WTC11 (cell line): ENCODE results near the gene KRT222.

Experiments used
- ELF4 ChIP-seq: sonication (generic); formaldehyde crosslinking; IDR thresholded peaks from 2 replicates; pipeline ENCODE4 v1.8.1; 2022; ENCODE audit warnings: low read depth, mild to moderate bottlenecking, moderate library complexity, missing genetic modification reagents
- ESRRA ChIP-seq: sonication (generic); formaldehyde crosslinking; IDR thresholded peaks from 2 replicates; pipeline ENCODE4 v1.8.1; 2022; ENCODE audit warnings: mild to moderate bottlenecking, missing genetic modification reagents, borderline replicate concordance
- JUN ChIP-seq: sonication (generic); formaldehyde crosslinking; IDR thresholded peaks from 2 replicates; pipeline ENCODE4 v1.8.0; 2023; ENCODE audit warnings: mild to moderate bottlenecking, missing genetic modification reagents
- NR3C1 ChIP-seq: sonication (generic); formaldehyde crosslinking; conservative IDR thresholded peaks from 2 replicates; pipeline ENCODE4 v1.8.1; 2023; ENCODE audit warnings: low read depth, mild to moderate bottlenecking, missing genetic modification reagents
- OVOL2 ChIP-seq: fragments of 250-450 bp; sonication (Bioruptor Pico); IDR thresholded peaks from 2 replicates; pipeline ENCODE4 v1.9.0; 2021; ENCODE audit warnings: mild to moderate bottlenecking, borderline replicate concordance
- ZBTB21 ChIP-seq: sonication (generic); formaldehyde crosslinking; IDR thresholded peaks from 2 replicates; pipeline ENCODE4 v1.8.1; 2023; ENCODE audit warnings: mild to moderate bottlenecking, missing genetic modification reagents, borderline replicate concordance
- ZNF138 ChIP-seq: sonication (generic); formaldehyde crosslinking; conservative IDR thresholded peaks from 2 replicates; pipeline ENCODE4 v1.8.1; 2022; ENCODE audit warnings: mild to moderate bottlenecking, moderate library complexity, missing genetic modification reagents
- ZNF671 ChIP-seq: fragments of 250-450 bp; sonication (Bioruptor Pico); IDR thresholded peaks from 2 replicates; pipeline ENCODE4 v1.8.0; 2021; ENCODE audit warnings: mild to moderate bottlenecking
- TF ChIP-seq, protein P1 (sequence below): fragments of 250-450 bp; sonication (Bioruptor Pico); IDR thresholded peaks from 2 replicates; pipeline ENCODE4 v1.9.0; 2021; ENCODE audit warnings: mild to moderate bottlenecking
- TF ChIP-seq, protein P2 (sequence below): sonication (generic); formaldehyde crosslinking; IDR thresholded peaks from 2 replicates; pipeline ENCODE4 v1.8.0; 2022; ENCODE audit warnings: mild to moderate bottlenecking, missing genetic modification reagents
- TF ChIP-seq, protein P3 (sequence below): fragments of 200-600 bp; IDR thresholded peaks from 2 replicates; pipeline ENCODE4 v1.8.0; 2022; ENCODE audit warnings: antibody characterized with exemption
- TF ChIP-seq, protein P4 (sequence below): sonication (generic); formaldehyde crosslinking; IDR thresholded peaks from 2 replicates; pipeline ENCODE4 v1.8.1; 2022; ENCODE audit warnings: low read depth, missing genetic modification reagents, borderline replicate concordance

DNA sequence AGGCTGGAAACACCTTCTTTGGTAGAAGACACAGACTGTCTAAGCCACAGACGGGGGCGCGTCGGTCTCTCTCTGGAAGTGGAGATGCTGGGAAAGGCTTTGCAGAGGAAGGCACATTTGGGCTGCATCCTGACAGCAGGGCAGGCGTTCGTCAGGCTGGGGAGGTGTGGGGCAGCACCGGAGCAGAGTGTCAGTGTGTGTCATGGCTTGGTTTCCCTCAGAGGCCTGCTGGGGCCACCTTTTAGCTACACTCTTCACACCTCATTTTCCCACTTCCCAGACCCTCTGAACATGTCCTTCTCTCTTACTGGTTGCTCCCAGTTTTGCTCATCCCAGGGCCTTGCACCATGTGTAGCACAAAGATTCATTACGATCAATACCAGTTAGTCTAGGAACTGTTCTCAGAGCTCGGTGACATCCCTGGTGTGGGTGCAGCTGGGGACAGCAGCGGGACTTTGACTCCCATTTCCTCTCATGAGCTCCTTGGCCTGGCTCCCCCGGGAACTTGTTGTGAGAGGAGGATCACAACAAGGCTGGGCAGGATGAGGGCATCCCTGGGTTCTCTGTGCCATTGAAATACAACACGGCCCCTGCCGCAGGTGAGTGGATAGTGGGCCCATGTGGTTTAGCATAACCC, 50.4 kb downstream of the KRT222 start:
- TF ChIP-seq, protein P1, sequence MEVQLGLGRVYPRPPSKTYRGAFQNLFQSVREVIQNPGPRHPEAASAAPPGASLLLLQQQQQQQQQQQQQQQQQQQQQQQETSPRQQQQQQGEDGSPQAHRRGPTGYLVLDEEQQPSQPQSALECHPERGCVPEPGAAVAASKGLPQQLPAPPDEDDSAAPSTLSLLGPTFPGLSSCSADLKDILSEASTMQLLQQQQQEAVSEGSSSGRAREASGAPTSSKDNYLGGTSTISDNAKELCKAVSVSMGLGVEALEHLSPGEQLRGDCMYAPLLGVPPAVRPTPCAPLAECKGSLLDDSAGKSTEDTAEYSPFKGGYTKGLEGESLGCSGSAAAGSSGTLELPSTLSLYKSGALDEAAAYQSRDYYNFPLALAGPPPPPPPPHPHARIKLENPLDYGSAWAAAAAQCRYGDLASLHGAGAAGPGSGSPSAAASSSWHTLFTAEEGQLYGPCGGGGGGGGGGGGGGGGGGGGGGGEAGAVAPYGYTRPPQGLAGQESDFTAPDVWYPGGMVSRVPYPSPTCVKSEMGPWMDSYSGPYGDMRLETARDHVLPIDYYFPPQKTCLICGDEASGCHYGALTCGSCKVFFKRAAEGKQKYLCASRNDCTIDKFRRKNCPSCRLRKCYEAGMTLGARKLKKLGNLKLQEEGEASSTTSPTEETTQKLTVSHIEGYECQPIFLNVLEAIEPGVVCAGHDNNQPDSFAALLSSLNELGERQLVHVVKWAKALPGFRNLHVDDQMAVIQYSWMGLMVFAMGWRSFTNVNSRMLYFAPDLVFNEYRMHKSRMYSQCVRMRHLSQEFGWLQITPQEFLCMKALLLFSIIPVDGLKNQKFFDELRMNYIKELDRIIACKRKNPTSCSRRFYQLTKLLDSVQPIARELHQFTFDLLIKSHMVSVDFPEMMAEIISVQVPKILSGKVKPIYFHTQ (CRISPR knock-in tag) = no peak
- TF ChIP-seq, protein P2, sequence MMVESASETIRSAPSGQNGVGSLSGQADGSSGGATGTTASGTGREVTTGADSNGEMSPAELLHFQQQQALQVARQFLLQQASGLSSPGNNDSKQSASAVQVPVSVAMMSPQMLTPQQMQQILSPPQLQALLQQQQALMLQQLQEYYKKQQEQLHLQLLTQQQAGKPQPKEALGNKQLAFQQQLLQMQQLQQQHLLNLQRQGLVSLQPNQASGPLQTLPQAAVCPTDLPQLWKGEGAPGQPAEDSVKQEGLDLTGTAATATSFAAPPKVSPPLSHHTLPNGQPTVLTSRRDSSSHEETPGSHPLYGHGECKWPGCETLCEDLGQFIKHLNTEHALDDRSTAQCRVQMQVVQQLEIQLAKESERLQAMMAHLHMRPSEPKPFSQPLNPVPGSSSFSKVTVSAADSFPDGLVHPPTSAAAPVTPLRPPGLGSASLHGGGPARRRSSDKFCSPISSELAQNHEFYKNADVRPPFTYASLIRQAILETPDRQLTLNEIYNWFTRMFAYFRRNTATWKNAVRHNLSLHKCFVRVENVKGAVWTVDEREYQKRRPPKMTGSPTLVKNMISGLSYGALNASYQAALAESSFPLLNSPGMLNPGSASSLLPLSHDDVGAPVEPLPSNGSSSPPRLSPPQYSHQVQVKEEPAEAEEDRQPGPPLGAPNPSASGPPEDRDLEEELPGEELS (CRISPR knock-in tag) = no peak
- TF ChIP-seq OVOL2 (CRISPR knock-in tag) = no peak
- TF ChIP-seq ZNF671 (CRISPR knock-in tag) = no peak
- no peak for TF ChIP-seq ELF4 (CRISPR knock-in tag)
- TF ChIP-seq, protein P3, sequence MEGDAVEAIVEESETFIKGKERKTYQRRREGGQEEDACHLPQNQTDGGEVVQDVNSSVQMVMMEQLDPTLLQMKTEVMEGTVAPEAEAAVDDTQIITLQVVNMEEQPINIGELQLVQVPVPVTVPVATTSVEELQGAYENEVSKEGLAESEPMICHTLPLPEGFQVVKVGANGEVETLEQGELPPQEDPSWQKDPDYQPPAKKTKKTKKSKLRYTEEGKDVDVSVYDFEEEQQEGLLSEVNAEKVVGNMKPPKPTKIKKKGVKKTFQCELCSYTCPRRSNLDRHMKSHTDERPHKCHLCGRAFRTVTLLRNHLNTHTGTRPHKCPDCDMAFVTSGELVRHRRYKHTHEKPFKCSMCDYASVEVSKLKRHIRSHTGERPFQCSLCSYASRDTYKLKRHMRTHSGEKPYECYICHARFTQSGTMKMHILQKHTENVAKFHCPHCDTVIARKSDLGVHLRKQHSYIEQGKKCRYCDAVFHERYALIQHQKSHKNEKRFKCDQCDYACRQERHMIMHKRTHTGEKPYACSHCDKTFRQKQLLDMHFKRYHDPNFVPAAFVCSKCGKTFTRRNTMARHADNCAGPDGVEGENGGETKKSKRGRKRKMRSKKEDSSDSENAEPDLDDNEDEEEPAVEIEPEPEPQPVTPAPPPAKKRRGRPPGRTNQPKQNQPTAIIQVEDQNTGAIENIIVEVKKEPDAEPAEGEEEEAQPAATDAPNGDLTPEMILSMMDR = no peak
- TF ChIP-seq, protein P4, sequence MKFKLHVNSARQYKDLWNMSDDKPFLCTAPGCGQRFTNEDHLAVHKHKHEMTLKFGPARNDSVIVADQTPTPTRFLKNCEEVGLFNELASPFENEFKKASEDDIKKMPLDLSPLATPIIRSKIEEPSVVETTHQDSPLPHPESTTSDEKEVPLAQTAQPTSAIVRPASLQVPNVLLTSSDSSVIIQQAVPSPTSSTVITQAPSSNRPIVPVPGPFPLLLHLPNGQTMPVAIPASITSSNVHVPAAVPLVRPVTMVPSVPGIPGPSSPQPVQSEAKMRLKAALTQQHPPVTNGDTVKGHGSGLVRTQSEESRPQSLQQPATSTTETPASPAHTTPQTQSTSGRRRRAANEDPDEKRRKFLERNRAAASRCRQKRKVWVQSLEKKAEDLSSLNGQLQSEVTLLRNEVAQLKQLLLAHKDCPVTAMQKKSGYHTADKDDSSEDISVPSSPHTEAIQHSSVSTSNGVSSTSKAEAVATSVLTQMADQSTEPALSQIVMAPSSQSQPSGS (CRISPR knock-in tag) = no peak
- no peak for TF ChIP-seq ZNF138 (CRISPR knock-in tag)
- TF ChIP-seq JUN = no peak
- TF ChIP-seq ZBTB21 = no peak
- TF ChIP-seq NR3C1 (CRISPR knock-in tag) = no peak
- no peak for TF ChIP-seq ESRRA (CRISPR knock-in tag)
